HEK293 (cell line): ENCODE results near the gene PIGB.

Experiments
- GFI1B ChIP-seq: fragments of 450-650 bp; formaldehyde crosslinking; IDR thresholded peaks from 2 replicates; pipeline ENCODE4 v1.5.1; 2016; ENCODE audit warnings: missing biosample characterization, missing genetic modification characterization
- RBAK ChIP-seq: fragments of 450-650 bp; formaldehyde crosslinking; IDR thresholded peaks from 2 replicates; pipeline ENCODE4 v1.5.1; 2016; ENCODE audit warnings: missing biosample characterization, missing genetic modification characterization
- REPIN1 ChIP-seq: fragments of 450-650 bp; formaldehyde crosslinking; IDR thresholded peaks from 2 replicates; pipeline ENCODE4 v1.5.1; 2017; ENCODE audit warnings: missing biosample characterization, missing genetic modification characterization, low read depth
- SP2 ChIP-seq: fragments of 450-650 bp; formaldehyde crosslinking; IDR thresholded peaks from 2 replicates; pipeline ENCODE4 v1.5.1; 2016; ENCODE audit warnings: missing biosample characterization, missing genetic modification characterization
- WT1 ChIP-seq: fragments of 450-650 bp; formaldehyde crosslinking; IDR thresholded peaks from 2 replicates; pipeline ENCODE4 v1.5.1; 2016; ENCODE audit warnings: missing biosample characterization, missing genetic modification characterization
- ZBTB17 ChIP-seq: fragments of 450-650 bp; formaldehyde crosslinking; IDR thresholded peaks from 2 replicates; pipeline ENCODE4 v1.5.1; 2016; ENCODE audit warnings: missing biosample characterization, missing genetic modification characterization
- ZBTB21 ChIP-seq: fragments of 450-650 bp; formaldehyde crosslinking; IDR thresholded peaks from 2 replicates; pipeline ENCODE4 v1.5.1; 2017; ENCODE audit warnings: missing biosample characterization, missing genetic modification characterization
- ZNF121 ChIP-seq: fragments of 450-650 bp; formaldehyde crosslinking; IDR thresholded peaks from 2 replicates; pipeline ENCODE4 v1.5.1; 2016; ENCODE audit warnings: missing biosample characterization, missing genetic modification characterization
- ZNF223 ChIP-seq: fragments of 450-650 bp; formaldehyde crosslinking; IDR thresholded peaks from 2 replicates; pipeline ENCODE4 v1.5.1; 2016; ENCODE audit warnings: missing biosample characterization, missing genetic modification characterization
- ZNF335 ChIP-seq: fragments of 450-650 bp; formaldehyde crosslinking; conservative IDR thresholded peaks from 2 replicates; pipeline ENCODE4 v1.5.1; 2016; ENCODE audit warnings: missing biosample characterization, missing genetic modification characterization
- ZNF350 ChIP-seq: fragments of 450-650 bp; formaldehyde crosslinking; IDR thresholded peaks from 2 replicates; pipeline ENCODE4 v1.5.0; 2017; ENCODE audit warnings: missing biosample characterization, mild to moderate bottlenecking, missing genetic modification characterization
- ZNF366 ChIP-seq: fragments of 450-650 bp; formaldehyde crosslinking; conservative IDR thresholded peaks from 2 replicates; pipeline ENCODE4 v1.5.1; 2016; ENCODE audit warnings: missing biosample characterization, missing genetic modification characterization
- ZNF404 ChIP-seq: fragments of 450-650 bp; formaldehyde crosslinking; IDR thresholded peaks from 2 replicates; pipeline ENCODE4 v1.5.1; 2017; ENCODE audit warnings: missing biosample characterization, missing genetic modification characterization
- ZNF426 ChIP-seq: fragments of 450-650 bp; formaldehyde crosslinking; IDR thresholded peaks from 2 replicates; pipeline ENCODE4 v1.5.1; 2017; ENCODE audit warnings: missing biosample characterization, missing genetic modification characterization, mild to moderate bottlenecking, inconsistent platforms, moderate library complexity
- ZNF560 ChIP-seq: fragments of 450-650 bp; formaldehyde crosslinking; IDR thresholded peaks from 2 replicates; pipeline ENCODE4 v1.5.1; 2017; ENCODE audit warnings: missing biosample characterization, missing genetic modification characterization, borderline replicate concordance
- ZNF600 ChIP-seq: fragments of 450-650 bp; formaldehyde crosslinking; IDR thresholded peaks from 2 replicates; pipeline ENCODE4 v1.5.1; 2016; ENCODE audit warnings: missing biosample characterization, missing genetic modification characterization
- ZNF610 ChIP-seq: fragments of 450-650 bp; formaldehyde crosslinking; IDR thresholded peaks from 2 replicates; pipeline ENCODE4 v1.5.1; 2016; ENCODE audit warnings: missing biosample characterization, missing genetic modification characterization, borderline replicate concordance
- ZNF701 ChIP-seq: fragments of 450-650 bp; formaldehyde crosslinking; IDR thresholded peaks from 2 replicates; pipeline ENCODE4 v1.5.1; 2016; ENCODE audit warnings: missing biosample characterization, missing genetic modification characterization
- ZSCAN16 ChIP-seq: fragments of 450-650 bp; formaldehyde crosslinking; IDR thresholded peaks from 2 replicates; pipeline ENCODE4 v1.5.1; 2016; ENCODE audit warnings: missing biosample characterization, missing genetic modification characterization
- ZSCAN30 ChIP-seq: fragments of 450-650 bp; IDR thresholded peaks from 2 replicates; pipeline ENCODE4 v1.5.1; 2018; ENCODE audit warnings: missing biosample characterization, mild to moderate bottlenecking, missing genetic modification characterization, moderate library complexity
- TF ChIP-seq, protein P1 (sequence below): fragments of 450-650 bp; formaldehyde crosslinking; conservative IDR thresholded peaks from 2 replicates; pipeline ENCODE4 v1.5.1; 2016; ENCODE audit warnings: low read depth, missing biosample characterization, missing genetic modification characterization
- TF ChIP-seq, protein P2 (sequence below): fragments of 450-650 bp; formaldehyde crosslinking; IDR thresholded peaks from 2 replicates; pipeline ENCODE4 v1.5.1; 2016; ENCODE audit warnings: missing biosample characterization, missing genetic modification characterization
- TF ChIP-seq, protein P3 (sequence below): fragments of 450-650 bp; IDR thresholded peaks from 2 replicates; pipeline ENCODE4 v1.5.1; 2018; ENCODE audit warnings: missing biosample characterization, mild to moderate bottlenecking, missing genetic modification characterization
- TF ChIP-seq, protein P4 (sequence below): sonication (generic); formaldehyde crosslinking; IDR thresholded peaks from 2 replicates; pipeline ENCODE4 v1.8.1; 2022; ENCODE audit warnings: mild to moderate bottlenecking, moderate library complexity, missing genetic modification reagents
- TF ChIP-seq, protein P5 (sequence below): fragments of 450-650 bp; formaldehyde crosslinking; IDR thresholded peaks from 2 replicates; pipeline ENCODE4 v1.5.1; 2016; ENCODE audit warnings: missing biosample characterization, missing genetic modification characterization, low read depth
- TF ChIP-seq, protein P6 (sequence below): fragments of 450-650 bp; formaldehyde crosslinking; IDR thresholded peaks from 2 replicates; pipeline ENCODE4 v1.5.1; 2016; ENCODE audit warnings: missing biosample characterization, missing genetic modification characterization

The PIGB gene

DNA sequence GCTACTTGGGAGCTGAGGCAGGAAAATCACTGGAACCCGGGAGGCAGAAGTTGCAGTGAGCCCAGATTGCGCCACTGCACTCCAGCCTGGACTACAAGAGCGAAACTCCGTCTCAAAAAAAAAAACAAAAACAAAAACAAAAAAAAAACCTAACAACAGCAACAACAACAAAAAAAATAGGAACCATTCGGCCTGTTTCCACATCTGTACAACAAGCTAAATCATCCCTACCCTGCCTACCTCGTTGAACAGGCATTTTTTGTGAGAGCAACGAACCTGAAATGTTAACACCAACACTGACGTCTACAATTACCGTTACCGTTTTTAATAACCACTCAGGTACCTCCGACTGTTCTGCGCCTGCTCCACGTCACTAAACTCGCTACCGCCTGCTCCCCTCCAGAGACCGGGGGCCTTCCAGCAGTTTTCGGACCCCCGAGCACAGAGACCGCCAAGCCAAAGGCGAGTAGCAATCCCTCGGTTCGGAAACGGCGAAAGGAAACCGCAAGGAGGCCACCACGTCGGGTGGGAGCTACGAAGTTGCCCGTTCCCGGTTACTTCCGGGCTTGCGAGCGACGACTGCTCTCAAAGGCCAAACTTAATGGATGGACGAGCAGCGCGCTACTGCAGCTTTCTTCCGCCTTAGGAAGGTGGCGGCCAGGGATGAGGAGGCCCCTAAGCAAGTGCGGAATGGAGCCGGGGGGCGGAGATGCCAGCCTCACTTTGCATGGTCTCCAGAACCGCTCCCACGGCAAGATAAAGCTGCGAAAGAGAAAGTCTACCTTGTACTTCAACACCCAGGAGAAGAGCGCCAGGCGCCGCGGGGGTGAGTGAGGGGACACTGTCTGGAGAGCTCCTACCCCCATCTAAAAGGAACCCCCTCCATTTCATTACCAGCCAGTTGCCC, at the start of gene PIGB, which contains the start of gene PIGBOS1 (continued):
- TF ChIP-seq, protein P1, sequence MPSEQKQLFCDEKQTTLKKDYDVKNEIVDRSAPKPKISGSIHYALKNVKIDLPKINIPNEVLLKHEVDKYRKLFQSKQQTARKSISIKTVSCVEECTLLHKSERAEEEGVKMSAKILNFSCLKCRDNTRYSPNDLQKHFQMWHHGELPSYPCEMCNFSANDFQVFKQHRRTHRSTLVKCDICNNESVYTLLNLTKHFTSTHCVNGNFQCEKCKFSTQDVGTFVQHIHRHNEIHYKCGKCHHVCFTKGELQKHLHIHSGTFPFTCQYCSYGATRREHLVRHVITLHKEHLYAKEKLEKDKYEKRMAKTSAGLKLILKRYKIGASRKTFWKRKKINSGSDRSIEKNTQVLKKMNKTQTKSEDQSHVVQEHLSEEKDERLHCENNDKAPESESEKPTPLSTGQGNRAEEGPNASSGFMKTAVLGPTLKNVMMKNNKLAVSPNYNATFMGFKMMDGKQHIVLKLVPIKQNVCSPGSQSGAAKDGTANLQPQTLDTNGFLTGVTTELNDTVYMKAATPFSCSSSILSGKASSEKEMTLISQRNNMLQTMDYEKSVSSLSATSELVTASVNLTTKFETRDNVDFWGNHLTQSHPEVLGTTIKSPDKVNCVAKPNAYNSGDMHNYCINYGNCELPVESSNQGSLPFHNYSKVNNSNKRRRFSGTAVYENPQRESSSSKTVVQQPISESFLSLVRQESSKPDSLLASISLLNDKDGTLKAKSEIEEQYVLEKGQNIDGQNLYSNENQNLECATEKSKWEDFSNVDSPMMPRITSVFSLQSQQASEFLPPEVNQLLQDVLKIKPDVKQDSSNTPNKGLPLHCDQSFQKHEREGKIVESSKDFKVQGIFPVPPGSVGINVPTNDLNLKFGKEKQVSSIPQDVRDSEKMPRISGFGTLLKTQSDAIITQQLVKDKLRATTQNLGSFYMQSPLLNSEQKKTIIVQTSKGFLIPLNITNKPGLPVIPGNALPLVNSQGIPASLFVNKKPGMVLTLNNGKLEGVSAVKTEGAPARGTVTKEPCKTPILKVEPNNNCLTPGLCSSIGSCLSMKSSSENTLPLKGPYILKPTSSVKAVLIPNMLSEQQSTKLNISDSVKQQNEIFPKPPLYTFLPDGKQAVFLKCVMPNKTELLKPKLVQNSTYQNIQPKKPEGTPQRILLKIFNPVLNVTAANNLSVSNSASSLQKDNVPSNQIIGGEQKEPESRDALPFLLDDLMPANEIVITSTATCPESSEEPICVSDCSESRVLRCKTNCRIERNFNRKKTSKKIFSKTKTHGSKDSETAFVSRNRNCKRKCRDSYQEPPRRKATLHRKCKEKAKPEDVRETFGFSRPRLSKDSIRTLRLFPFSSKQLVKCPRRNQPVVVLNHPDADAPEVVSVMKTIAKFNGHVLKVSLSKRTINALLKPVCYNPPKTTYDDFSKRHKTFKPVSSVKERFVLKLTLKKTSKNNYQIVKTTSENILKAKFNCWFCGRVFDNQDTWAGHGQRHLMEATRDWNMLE (tag by site-specific recombination) = peak; percentile 55; the same call in 1 of the 2 replicates
- peak; percentile 52; the same call in 1 of the 2 replicates for TF ChIP-seq REPIN1 (tag by site-specific recombination)
- no peak for TF ChIP-seq ZNF701 (tag by site-specific recombination)
- TF ChIP-seq ZNF610 (tag by site-specific recombination) = peak; percentile 65; the same call in 1 of the 2 replicates
- no peak for TF ChIP-seq ZNF426 (tag by site-specific recombination)
- TF ChIP-seq ZNF366 (tag by site-specific recombination) = 0 out of 2 replicates have a peak, but pooled peaks have one; percentile 25
- peak; percentile 83; the same call in 1 of the 2 replicates for TF ChIP-seq ZSCAN30
- TF ChIP-seq GFI1B = no peak
- peak; percentile 46 for TF ChIP-seq ZBTB21 (tag by site-specific recombination)
- TF ChIP-seq, protein P2, sequence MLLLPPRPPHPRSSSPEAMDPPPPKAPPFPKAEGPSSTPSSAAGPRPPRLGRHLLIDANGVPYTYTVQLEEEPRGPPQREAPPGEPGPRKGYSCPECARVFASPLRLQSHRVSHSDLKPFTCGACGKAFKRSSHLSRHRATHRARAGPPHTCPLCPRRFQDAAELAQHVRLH (tag by site-specific recombination) = peak; percentile 72
- no peak; the same call in 1 of the 2 replicates for TF ChIP-seq SP2 (tag by site-specific recombination)
- TF ChIP-seq ZNF560 = no peak
- 0 out of 2 replicates have a peak, but pooled peaks have one; percentile 28 for TF ChIP-seq ZSCAN16 (tag by site-specific recombination)
- TF ChIP-seq ZNF121 = no peak
- no peak for TF ChIP-seq WT1 (tag by site-specific recombination)
- peak; percentile 78; the same call in 1 of the 2 replicates for TF ChIP-seq ZNF600 (tag by site-specific recombination)
- TF ChIP-seq RBAK (tag by site-specific recombination) = no peak
- TF ChIP-seq, protein P3, sequence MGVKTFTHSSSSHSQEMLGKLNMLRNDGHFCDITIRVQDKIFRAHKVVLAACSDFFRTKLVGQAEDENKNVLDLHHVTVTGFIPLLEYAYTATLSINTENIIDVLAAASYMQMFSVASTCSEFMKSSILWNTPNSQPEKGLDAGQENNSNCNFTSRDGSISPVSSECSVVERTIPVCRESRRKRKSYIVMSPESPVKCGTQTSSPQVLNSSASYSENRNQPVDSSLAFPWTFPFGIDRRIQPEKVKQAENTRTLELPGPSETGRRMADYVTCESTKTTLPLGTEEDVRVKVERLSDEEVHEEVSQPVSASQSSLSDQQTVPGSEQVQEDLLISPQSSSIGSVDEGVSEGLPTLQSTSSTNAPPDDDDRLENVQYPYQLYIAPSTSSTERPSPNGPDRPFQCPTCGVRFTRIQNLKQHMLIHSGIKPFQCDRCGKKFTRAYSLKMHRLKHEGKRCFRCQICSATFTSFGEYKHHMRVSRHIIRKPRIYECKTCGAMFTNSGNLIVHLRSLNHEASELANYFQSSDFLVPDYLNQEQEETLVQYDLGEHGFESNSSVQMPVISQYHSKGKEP (tag by site-specific recombination) = no peak
- no peak for TF ChIP-seq ZNF404 (tag by site-specific recombination)
- TF ChIP-seq, protein P4, sequence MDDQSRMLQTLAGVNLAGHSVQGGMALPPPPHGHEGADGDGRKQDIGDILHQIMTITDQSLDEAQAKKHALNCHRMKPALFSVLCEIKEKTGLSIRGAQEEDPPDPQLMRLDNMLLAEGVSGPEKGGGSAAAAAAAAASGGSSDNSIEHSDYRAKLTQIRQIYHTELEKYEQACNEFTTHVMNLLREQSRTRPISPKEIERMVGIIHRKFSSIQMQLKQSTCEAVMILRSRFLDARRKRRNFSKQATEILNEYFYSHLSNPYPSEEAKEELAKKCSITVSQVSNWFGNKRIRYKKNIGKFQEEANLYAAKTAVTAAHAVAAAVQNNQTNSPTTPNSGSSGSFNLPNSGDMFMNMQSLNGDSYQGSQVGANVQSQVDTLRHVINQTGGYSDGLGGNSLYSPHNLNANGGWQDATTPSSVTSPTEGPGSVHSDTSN = no peak
- TF ChIP-seq, protein P5, sequence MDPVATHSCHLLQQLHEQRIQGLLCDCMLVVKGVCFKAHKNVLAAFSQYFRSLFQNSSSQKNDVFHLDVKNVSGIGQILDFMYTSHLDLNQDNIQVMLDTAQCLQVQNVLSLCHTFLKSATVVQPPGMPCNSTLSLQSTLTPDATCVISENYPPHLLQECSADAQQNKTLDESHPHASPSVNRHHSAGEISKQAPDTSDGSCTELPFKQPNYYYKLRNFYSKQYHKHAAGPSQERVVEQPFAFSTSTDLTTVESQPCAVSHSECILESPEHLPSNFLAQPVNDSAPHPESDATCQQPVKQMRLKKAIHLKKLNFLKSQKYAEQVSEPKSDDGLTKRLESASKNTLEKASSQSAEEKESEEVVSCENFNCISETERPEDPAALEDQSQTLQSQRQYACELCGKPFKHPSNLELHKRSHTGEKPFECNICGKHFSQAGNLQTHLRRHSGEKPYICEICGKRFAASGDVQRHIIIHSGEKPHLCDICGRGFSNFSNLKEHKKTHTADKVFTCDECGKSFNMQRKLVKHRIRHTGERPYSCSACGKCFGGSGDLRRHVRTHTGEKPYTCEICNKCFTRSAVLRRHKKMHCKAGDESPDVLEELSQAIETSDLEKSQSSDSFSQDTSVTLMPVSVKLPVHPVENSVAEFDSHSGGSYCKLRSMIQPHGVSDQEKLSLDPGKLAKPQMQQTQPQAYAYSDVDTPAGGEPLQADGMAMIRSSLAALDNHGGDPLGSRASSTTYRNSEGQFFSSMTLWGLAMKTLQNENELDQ (tag by site-specific recombination) = no peak
- TF ChIP-seq ZNF350 (tag by site-specific recombination) = no peak
- TF ChIP-seq, protein P6, sequence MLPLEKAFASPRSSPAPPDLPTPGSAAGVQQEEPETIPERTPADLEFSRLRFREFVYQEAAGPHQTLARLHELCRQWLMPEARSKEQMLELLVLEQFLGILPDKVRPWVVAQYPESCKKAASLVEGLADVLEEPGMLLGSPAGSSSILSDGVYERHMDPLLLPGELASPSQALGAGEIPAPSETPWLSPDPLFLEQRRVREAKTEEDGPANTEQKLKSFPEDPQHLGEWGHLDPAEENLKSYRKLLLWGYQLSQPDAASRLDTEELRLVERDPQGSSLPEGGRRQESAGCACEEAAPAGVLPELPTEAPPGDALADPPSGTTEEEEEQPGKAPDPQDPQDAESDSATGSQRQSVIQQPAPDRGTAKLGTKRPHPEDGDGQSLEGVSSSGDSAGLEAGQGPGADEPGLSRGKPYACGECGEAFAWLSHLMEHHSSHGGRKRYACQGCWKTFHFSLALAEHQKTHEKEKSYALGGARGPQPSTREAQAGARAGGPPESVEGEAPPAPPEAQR (tag by site-specific recombination) = no peak
- no peak for TF ChIP-seq ZNF223 (tag by site-specific recombination)
- TF ChIP-seq ZNF335 = peak; percentile 99
- peak; percentile 98 for TF ChIP-seq ZBTB17 (tag by site-specific recombination)
